K562 (cell line): ENCODE results near the gene ARHGDIB. TPM values are rescaled to one million over a fixed set of nuclear protein-coding genes. Genes with fewer than 3 reads are reported as not detected.

Experiments used
- ATAC-seq: fragments of 200-7000 bp; cut with Tn5 transposase; 3 replicates; pipeline ENCODE4 v1.9.1; 2020; ENCODE audit warnings: moderate library complexity
- BruUV-seq: library from RNA; stranded (reverse); fragments of 400-500 nt; replicated peaks from 2 replicates; lab custom pipeline; 2021; lab: Mats Ljungman, UMichigan
- CTCF ChIA-PET: fragments of 300-600 bp; formaldehyde crosslinking; extraction: SDS; loops from one replicate; lab custom pipeline; 2021; ENCODE audit warnings: low intra/inter-chr PET ratio; lab: Yijun Ruan, JAX
- POLR2A ChIA-PET: fragments of 300-600, 350-650 bp; sonication (Branson Sonifier 250); formaldehyde crosslinking; extraction: SDS; loops from one replicate; lab custom pipeline; 2021; ENCODE audit warnings: antibody characterized with exemption, inconsistent platforms; lab: Yijun Ruan, JAX
- DNase-seq, 4 experiments: peaks; one replicate each; pipeline versions ENCODE4 v3.0.0 to v3.0.0-alpha.2; 2011 to 2018; ENCODE audit warnings: low spot score in 3 of 4, mixed read lengths in 3 of 4; ENCODE audit errors: extremely low read depth in 1 of 4
- FAIRE-seq: peaks from 2 replicates; lab custom pipeline; 2011; peaks lifted over from hg19 to GRCh38; lab: Jason Lieb, UNC
- H2AFZ ChIP-seq: 2 replicates; pipeline ENCODE4 v1.6.0; 2011; ENCODE audit warnings: low read depth, low read length, control low read depth, inconsistent platforms
- H3K27ac ChIP-seq: fragments of 200-600 bp; 3 replicates; pipeline ENCODE4 v1.8.0; 2011; ENCODE audit warnings: low read depth, mild to moderate bottlenecking, control low read depth, inconsistent platforms, low read length, moderate library complexity, mixed read lengths; ENCODE audit errors: extremely low read depth
- H3K27me3 ChIP-seq, 2 experiments: fragments of 300-600 bp in 1 of 2; 2 replicates in 1 of 2; 3 replicates in 1 of 2; pipeline versions ENCODE4 v1.6.0 to v1.8.0; 2011; ENCODE audit warnings: inconsistent platforms in 2 of 2, low read length in 2 of 2, mild to moderate bottlenecking in 1 of 2, mixed read lengths in 1 of 2, moderate library complexity in 1 of 2; ENCODE audit not compliant: control insufficient read depth in 2 of 2, insufficient read depth in 2 of 2
- H3K36me3 ChIP-seq: fragments of 300-600 bp; 3 replicates; pipeline ENCODE4 v1.8.0; 2011; ENCODE audit warnings: mild to moderate bottlenecking, low read length, inconsistent platforms; ENCODE audit not compliant: control insufficient read depth, insufficient read depth
- H3K4me1 ChIP-seq, 2 experiments: fragments of 200-600 bp in 1 of 2; replicated peaks in 1 of 2; 2 replicates in 1 of 2; 3 replicates in 1 of 2; pipeline versions ENCODE4 v1.5.1 to v1.8.0; 2011; ENCODE audit warnings: inconsistent platforms in 2 of 2, low read length in 2 of 2, mild to moderate bottlenecking in 1 of 2, mixed read lengths in 1 of 2, moderate library complexity in 1 of 2; ENCODE audit not compliant: control insufficient read depth in 2 of 2, insufficient read depth in 2 of 2
- H3K4me2 ChIP-seq: 2 replicates; pipeline ENCODE4 v1.6.1; 2011; ENCODE audit warnings: low read length, control low read depth, inconsistent platforms, mixed read lengths; ENCODE audit not compliant: insufficient read depth
- H3K4me3 ChIP-seq: fragments of 200-600 bp; sonication (generic), shearing (Covaris generic); 2 replicates; pipeline ENCODE4 v1.5.1; 2016; ENCODE audit warnings: control low read depth, inconsistent platforms
- H3K79me2 ChIP-seq: fragments of 200-600 bp; 3 replicates; pipeline ENCODE4 v1.8.0; 2011; ENCODE audit warnings: low read length, inconsistent platforms; ENCODE audit not compliant: control insufficient read depth, insufficient read depth
- H3K9ac ChIP-seq, 2 experiments: 2 replicates each; pipeline versions ENCODE4 v1.6.0 to v1.6.1; 2011; ENCODE audit warnings: low read depth in 2 of 2, low read length in 2 of 2, control low read depth in 1 of 2, inconsistent platforms in 1 of 2, mild to moderate bottlenecking in 1 of 2, mixed read lengths in 1 of 2; ENCODE audit not compliant: insufficient read depth in 1 of 2
- H3K9me1 ChIP-seq: one replicate; pipeline ENCODE4 v1.6.0; 2011; ENCODE audit warnings: inconsistent platforms, mild to moderate bottlenecking, low read length, moderate library complexity; ENCODE audit not compliant: control insufficient read depth, insufficient read depth
- H3K9me3 ChIP-seq: replicated peaks from 2 replicates; pipeline ENCODE4 v1.5.1; 2011; ENCODE audit warnings: low read depth, low read length, inconsistent platforms; ENCODE audit not compliant: control insufficient read depth, insufficient read depth
- H4K20me1 ChIP-seq: replicated peaks from 2 replicates; pipeline ENCODE4 v1.6.1; 2011; ENCODE audit warnings: low read length, inconsistent platforms, mixed read lengths; ENCODE audit not compliant: control insufficient read depth, insufficient read depth
- CBX8 ChIP-seq: fragments of 200-600 bp; sonication (generic); IDR thresholded peaks from 2 replicates; pipeline ENCODE4 v1.6.1; 2012; ENCODE audit warnings: borderline replicate concordance, mixed run types, low read depth, mild to moderate bottlenecking, moderate library complexity, mixed read lengths, low read length, control low read depth, inconsistent platforms; ENCODE audit not compliant: poor library complexity, severe bottlenecking; ENCODE audit errors: extremely low read depth
- CC2D1A ChIP-seq: fragments of 450-650 bp; IDR thresholded peaks from 2 replicates; pipeline ENCODE4 v1.6.1; 2017; ENCODE audit warnings: mild to moderate bottlenecking
- GTF2A2 ChIP-seq: IDR thresholded peaks from 2 replicates; pipeline ENCODE4 v1.6.1; 2016; ENCODE audit warnings: mild to moderate bottlenecking, missing genetic modification characterization, missing compliant biosample characterization
- HDAC6 ChIP-seq: IDR thresholded peaks from 2 replicates; pipeline ENCODE4 v1.6.1; 2012; ENCODE audit warnings: low read depth, mild to moderate bottlenecking, control low read depth, inconsistent platforms, low read length, moderate library complexity
- HOXB6 ChIP-seq: fragments of 250-450 bp; sonication (Bioruptor Pico); IDR thresholded peaks from 2 replicates; pipeline ENCODE4 v1.5.1; 2022; ENCODE audit warnings: mild to moderate bottlenecking, borderline replicate concordance
- KLF10 ChIP-seq: fragments of 250-450 bp; sonication (Bioruptor Pico); IDR thresholded peaks from 2 replicates; pipeline ENCODE4 v1.6.1; 2021; ENCODE audit warnings: matching md5 sums
- MAFK ChIP-seq: IDR thresholded peaks from 2 replicates; pipeline ENCODE4 v1.6.1; 2011; ENCODE audit warnings: low read length, improper control_type of control experiment
- MECOM ChIP-seq: fragments of 250-450 bp; sonication (Bioruptor Pico); IDR thresholded peaks from 2 replicates; pipeline ENCODE4 v1.8.0; 2022; ENCODE audit warnings: inconsistent platforms
- RCOR1 ChIP-seq, 2 experiments: IDR thresholded peaks; 2 replicates each; pipeline ENCODE4 v1.6.1; 2012; ENCODE audit warnings: low read depth in 2 of 2, low read length in 2 of 2, borderline replicate concordance in 1 of 2, improper control_type of control experiment in 1 of 2
- WHSC1 ChIP-seq: IDR thresholded peaks from one replicate; pipeline ENCODE4 v1.6.1; 2012; ENCODE audit warnings: low read length, control low read depth, inconsistent platforms
- ZBTB43 ChIP-seq: sonication (generic); formaldehyde crosslinking; IDR thresholded peaks from 2 replicates; pipeline ENCODE4 v1.8.0; 2023; ENCODE audit warnings: mild to moderate bottlenecking, missing genetic modification reagents
- ZFPM2 ChIP-seq: fragments of 250-450 bp; sonication (Bioruptor Pico); IDR thresholded peaks from 2 replicates; pipeline ENCODE4 v1.5.1; 2022; ENCODE audit warnings: mild to moderate bottlenecking
- ZNF133 ChIP-seq: fragments of 250-450 bp; sonication (Bioruptor Pico); IDR thresholded peaks from 2 replicates; pipeline ENCODE4 v1.4.0; 2020; ENCODE audit warnings: mild to moderate bottlenecking
- ZNF311 ChIP-seq: fragments of 250-450 bp; sonication (Bioruptor Pico); IDR thresholded peaks from 2 replicates; pipeline ENCODE4 v1.4.0; 2020; ENCODE audit warnings: mild to moderate bottlenecking, moderate library complexity
- WGBS: fragments of 100-300 bp; shearing (Covaris generic); methylation state at CpG from one replicate; pipeline ENCODE4 v1.1.6; 2016; ENCODE audit warnings: low coverage, mixed read lengths; ENCODE audit not compliant: insufficient coverage; ENCODE audit errors: missing lambda C conversion rate; 5-methylcytosine and 5-hydroxymethylcytosine counted together
- in situ Hi-C: fragments of 300-500 bp; cut with MboI; formaldehyde crosslinking; loops from 4 replicates; pipeline ENCODE4 v1.15.0; 2018; ENCODE audit warnings: inconsistent platforms, mixed read lengths
- intact Hi-C: fragments of 100-400 bp; cut with micrococcal nuclease; formaldehyde crosslinking; loops from 2 replicates; pipeline ENCODE4 v1.14.2; 2022
- polyA plus RNA-seq, 8 experiments: library from polyadenylated mRNA; depleted of rRNA in 4 of 8; stranded (reverse) in 5 of 8; unstranded in 3 of 8; fragments of >200 nt; fragmentation: Nextera tagmentation in 2 of 8; fragmentation: Illumina TruSeq in 1 of 8; extraction: Ambion mirVana in 2 of 8; extraction: Trizol in 1 of 8; gene quantifications; 2 replicates each; pipeline versions ENCODE4 v1.2.1 to v1.2.3, GENCODE V29; 2011 to 2014; ENCODE audit warnings: inconsistent platforms in 1 of 8, missing spikeins in 1 of 8
- total RNA-seq, 7 experiments: library from RNA; depleted of rRNA in 6 of 7; stranded (reverse); fragments of >200 nt in 6 of 7; fragmentation: Illumina TruSeq in 2 of 7; extraction: Trizol in 2 of 7; gene quantifications; 2 replicates each; pipeline versions ENCODE4 v1.2.1 to v1.2.3, GENCODE V29; 2011 to 2021; ENCODE audit warnings: low replicate concordance in 1 of 7
- TF ChIP-seq, protein P1 (sequence below): fragments of 450-650 bp; IDR thresholded peaks from 2 replicates; pipeline ENCODE4 v1.6.1; 2017; ENCODE audit warnings: antibody characterized with exemption
- TF ChIP-seq, protein P2 (sequence below): fragments of 200-800 bp; sonication (Bioruptor generic); IDR thresholded peaks from 2 replicates; pipeline ENCODE4 v1.6.1; 2016; ENCODE audit warnings: missing genetic modification characterization, missing compliant biosample characterization

The ARHGDIB gene
- total and polyA plus RNA-seq, 9 of the 15 experiments (the other 6 are each of a cell fraction or from before 2014, with no cell fraction given), result 9.5 to 204 (median 116) TPM

DNA sequence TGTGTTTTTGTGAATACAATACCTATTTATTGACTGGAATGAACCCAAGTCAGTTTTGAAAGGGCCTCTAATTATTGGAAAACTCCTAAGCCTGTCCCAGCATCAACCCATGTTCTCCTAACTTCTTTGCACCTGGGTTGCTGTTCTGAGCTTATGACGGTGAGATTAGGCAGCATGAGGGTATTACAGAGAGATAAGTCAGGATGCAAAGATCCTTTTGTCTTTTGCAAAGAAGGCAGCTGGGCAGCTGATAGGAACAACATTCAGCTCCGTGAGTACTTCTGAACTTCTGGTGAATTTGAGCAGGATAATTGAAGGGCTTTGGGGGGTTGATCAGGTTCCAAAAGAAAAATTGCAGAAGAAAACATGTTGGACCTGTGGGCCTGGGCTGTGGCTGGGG, 11.4 kb upstream of the ARHGDIB start, which contains the start of gene PDE6H:
Gene PDE6H (plus strand): TSS at position 227 of the 400 bp plus-strand sequence. CDS start 4,971 bp downstream, outside the sequence.
- no peak for DNase-seq
- CTCF ChIA-PET, result no interaction called here
- peaks cover 0 to 2% of the 10 kb centered on the region in 2 experiments; a peak in 2 of 5 replicates for H3K4me1 ChIP-seq
- no peaks in the 10 kb centered on the region for H3K27me3 ChIP-seq
- no peaks in the 10 kb centered on the region for H3K79me2 ChIP-seq
- POLR2A ChIA-PET, result no interaction called here
- H3K4me2 ChIP-seq, result no peak within 1 kb of the TSS
- no peak within 1 kb of the TSS for H3K27ac ChIP-seq
- H3K9me1 ChIP-seq, result no peaks in the 10 kb centered on the region
- no peak for FAIRE-seq
- no peak within 1 kb of the TSS for H3K9ac ChIP-seq
- 14% methylated on average over 2 of the region's 2 CpGs for WGBS
- H3K9me3 ChIP-seq, result no peaks in the 10 kb centered on the region
- BruUV-seq, result no TSS peak
- H2AFZ ChIP-seq, result no peak within 1 kb of the TSS
- H3K4me3 ChIP-seq, result no peak within 1 kb of the TSS
- in situ Hi-C loops (loop anchor here (25.0 kb wide), 1 partner anchor 761 kb away; no protein-coding TSS in a partner anchor), intact Hi-C loops (no loop called here)
- no peaks in the 10 kb centered on the region for H3K36me3 ChIP-seq
- no peak for ATAC-seq
- no peaks in the 10 kb centered on the region for H4K20me1 ChIP-seq
- TF ChIP-seq KLF10 (CRISPR knock-in tag) (no peak), GTF2A2 (tag) (no peak), ZFPM2 (no peak), WHSC1 (no peak), CBX8 (no peak), ZBTB43 (CRISPR knock-in tag) (no peak), MECOM (CRISPR knock-in tag) (no peak), CC2D1A (no peak), HDAC6 (no peak), MAFK (no peak), ZNF311 (no peak), HOXB6 (CRISPR knock-in tag) (no peak), RCOR1 (IDR thresholded peaks at IDR 0.05; ENCODE audit: borderline replicate concordance in 1 of 2, low read depth in 2 of 2, low read length in 2 of 2) (no peak), ZNF133 (no peak)
- TF ChIP-seq, protein P1, sequence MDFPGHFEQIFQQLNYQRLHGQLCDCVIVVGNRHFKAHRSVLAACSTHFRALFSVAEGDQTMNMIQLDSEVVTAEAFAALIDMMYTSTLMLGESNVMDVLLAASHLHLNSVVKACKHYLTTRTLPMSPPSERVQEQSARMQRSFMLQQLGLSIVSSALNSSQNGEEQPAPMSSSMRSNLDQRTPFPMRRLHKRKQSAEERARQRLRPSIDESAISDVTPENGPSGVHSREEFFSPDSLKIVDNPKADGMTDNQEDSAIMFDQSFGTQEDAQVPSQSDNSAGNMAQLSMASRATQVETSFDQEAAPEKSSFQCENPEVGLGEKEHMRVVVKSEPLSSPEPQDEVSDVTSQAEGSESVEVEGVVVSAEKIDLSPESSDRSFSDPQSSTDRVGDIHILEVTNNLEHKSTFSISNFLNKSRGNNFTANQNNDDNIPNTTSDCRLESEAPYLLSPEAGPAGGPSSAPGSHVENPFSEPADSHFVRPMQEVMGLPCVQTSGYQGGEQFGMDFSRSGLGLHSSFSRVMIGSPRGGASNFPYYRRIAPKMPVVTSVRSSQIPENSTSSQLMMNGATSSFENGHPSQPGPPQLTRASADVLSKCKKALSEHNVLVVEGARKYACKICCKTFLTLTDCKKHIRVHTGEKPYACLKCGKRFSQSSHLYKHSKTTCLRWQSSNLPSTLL, result no peak
- TF ChIP-seq, protein P2, sequence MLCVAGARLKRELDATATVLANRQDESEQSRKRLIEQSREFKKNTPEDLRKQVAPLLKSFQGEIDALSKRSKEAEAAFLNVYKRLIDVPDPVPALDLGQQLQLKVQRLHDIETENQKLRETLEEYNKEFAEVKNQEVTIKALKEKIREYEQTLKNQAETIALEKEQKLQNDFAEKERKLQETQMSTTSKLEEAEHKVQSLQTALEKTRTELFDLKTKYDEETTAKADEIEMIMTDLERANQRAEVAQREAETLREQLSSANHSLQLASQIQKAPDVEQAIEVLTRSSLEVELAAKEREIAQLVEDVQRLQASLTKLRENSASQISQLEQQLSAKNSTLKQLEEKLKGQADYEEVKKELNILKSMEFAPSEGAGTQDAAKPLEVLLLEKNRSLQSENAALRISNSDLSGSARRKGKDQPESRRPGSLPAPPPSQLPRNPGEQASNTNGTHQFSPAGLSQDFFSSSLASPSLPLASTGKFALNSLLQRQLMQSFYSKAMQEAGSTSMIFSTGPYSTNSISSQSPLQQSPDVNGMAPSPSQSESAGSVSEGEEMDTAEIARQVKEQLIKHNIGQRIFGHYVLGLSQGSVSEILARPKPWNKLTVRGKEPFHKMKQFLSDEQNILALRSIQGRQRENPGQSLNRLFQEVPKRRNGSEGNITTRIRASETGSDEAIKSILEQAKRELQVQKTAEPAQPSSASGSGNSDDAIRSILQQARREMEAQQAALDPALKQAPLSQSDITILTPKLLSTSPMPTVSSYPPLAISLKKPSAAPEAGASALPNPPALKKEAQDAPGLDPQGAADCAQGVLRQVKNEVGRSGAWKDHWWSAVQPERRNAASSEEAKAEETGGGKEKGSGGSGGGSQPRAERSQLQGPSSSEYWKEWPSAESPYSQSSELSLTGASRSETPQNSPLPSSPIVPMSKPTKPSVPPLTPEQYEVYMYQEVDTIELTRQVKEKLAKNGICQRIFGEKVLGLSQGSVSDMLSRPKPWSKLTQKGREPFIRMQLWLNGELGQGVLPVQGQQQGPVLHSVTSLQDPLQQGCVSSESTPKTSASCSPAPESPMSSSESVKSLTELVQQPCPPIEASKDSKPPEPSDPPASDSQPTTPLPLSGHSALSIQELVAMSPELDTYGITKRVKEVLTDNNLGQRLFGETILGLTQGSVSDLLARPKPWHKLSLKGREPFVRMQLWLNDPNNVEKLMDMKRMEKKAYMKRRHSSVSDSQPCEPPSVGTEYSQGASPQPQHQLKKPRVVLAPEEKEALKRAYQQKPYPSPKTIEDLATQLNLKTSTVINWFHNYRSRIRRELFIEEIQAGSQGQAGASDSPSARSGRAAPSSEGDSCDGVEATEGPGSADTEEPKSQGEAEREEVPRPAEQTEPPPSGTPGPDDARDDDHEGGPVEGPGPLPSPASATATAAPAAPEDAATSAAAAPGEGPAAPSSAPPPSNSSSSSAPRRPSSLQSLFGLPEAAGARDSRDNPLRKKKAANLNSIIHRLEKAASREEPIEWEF, result no peak
